ENCODE data around the gene CYTH2. TPM values are rescaled to one million over a fixed set of nuclear protein-coding genes. Genes with fewer than 3 reads are reported as not detected.
A peak's percentile ranks its signal among the peaks of the same experiment; 100 is the strongest.

CYTH2 gene
- total RNA-seq, 1 experiment from 2014 or later: 103 TPM

GRCh38 chr19:48502350-48503018 is 33.3 kb downstream of the CYTH2 start:
- no peak overlapping the region for H2BK12ac ChIP-seq (ENCODE audit: insufficient read length, low read depth, low read length)
- H3K27me3 Mint-ChIP-seq (ENCODE audit: low read depth): peaks cover 6% of the 10 kb centered on the region

More at GRCh38 chr19:48502350-48503018, 33.3 kb downstream of the CYTH2 start:
- H3K79me1 ChIP-seq (ENCODE audit: insufficient read depth, low read depth, low read length, poor library complexity, severe bottlenecking): no peaks in the 10 kb centered on the region
- no peak overlapping the region for H2AFZ ChIP-seq (ENCODE audit: low read length)
- H4K5ac ChIP-seq (ENCODE audit: insufficient read length, low read depth, low read length): no peak overlapping the region
- H3K23ac ChIP-seq (ENCODE audit: insufficient read length, low read depth, low read length): no peak overlapping the region
- H3K56ac ChIP-seq (ENCODE audit: insufficient read length, low read depth, low read length): no peak overlapping the region
- H3K4me2 ChIP-seq (ENCODE audit: insufficient read depth, insufficient read length, low read length): peak overlapping the region; percentile 63
- no peak overlapping the region for H2BK5ac ChIP-seq (ENCODE audit: insufficient read length, low read length)
- H3K18ac ChIP-seq (ENCODE audit: insufficient read length, low read depth, low read length): no peak overlapping the region
- no peaks in the 10 kb centered on the region for H3K4me1 ChIP-seq (ENCODE audit: insufficient read depth, low read length)
- no peak for TF ChIP-seq CTCF (conservative IDR thresholded peaks at IDR 0.05)
- H4K20me1 ChIP-seq (ENCODE audit: control insufficient read depth, insufficient read depth, insufficient read length): no peaks in the 10 kb centered on the region
- H3K27ac ChIP-seq (ENCODE audit: insufficient read length, low read depth, low read length): no peak overlapping the region
- peaks cover 12% of the 10 kb centered on the region for H3K23me2 ChIP-seq (ENCODE audit: insufficient read length, low read depth, low read length, poor library complexity, severe bottlenecking)
- H2AK5ac ChIP-seq (ENCODE audit: insufficient read length, low read length): no peak overlapping the region
- no peak for DNase-seq
- no peak overlapping the region for H3K4ac ChIP-seq (ENCODE audit: low read depth, low read length)
- H3K14ac ChIP-seq (ENCODE audit: insufficient read depth, low read length): no peak overlapping the region
- no peak overlapping the region for H3T11ph ChIP-seq (ENCODE audit: low read length)
- peak overlapping the region; percentile 40 to 64; a peak in 3 of 5 replicates for H3K4me3 Mint-ChIP-seq
- peaks cover 0 to 5% (median 0%) of the 10 kb centered on the region in 3 experiments; a peak in 4 of 7 replicates for H3K36me3 Mint-ChIP-seq (ENCODE audit: insufficient read depth in 1 of 3, low read depth in 3 of 3)
- no peak overlapping the region for H3K9ac ChIP-seq (ENCODE audit: extremely low read depth, insufficient read length, low read length)
- H2BK120ac ChIP-seq (ENCODE audit: low read depth, low read length, poor library complexity, severe bottlenecking): no peak overlapping the region
- H2BK20ac ChIP-seq (ENCODE audit: low read depth, low read length, poor library complexity, severe bottlenecking): no peak overlapping the region
- H4K8ac ChIP-seq (replicated peaks; ENCODE audit: insufficient read length, low read depth, low read length): no peak overlapping the region
- peak overlapping the region in 1 of 3 experiments; percentile 72; a peak in 1 of 7 replicates for H3K27ac Mint-ChIP-seq
- peaks cover 8 to 27% of the 10 kb centered on the region in 2 experiments for H3K4me1 Mint-ChIP-seq
- H3K9me3 ChIP-seq (ENCODE audit: control insufficient read depth, low read depth, low read length): no peaks in the 10 kb centered on the region
- H3K27me3 ChIP-seq (ENCODE audit: insufficient read depth, low read length): no peaks in the 10 kb centered on the region
- WGBS (ENCODE audit: extremely low coverage, insufficient read length, low lambda C conversion rate): no CpG with 5 or more reads among the region's 27 CpGs
- no peaks in the 10 kb centered on the region for H3K9me3 Mint-ChIP-seq
- no peak overlapping the region for H4K91ac ChIP-seq (ENCODE audit: insufficient read length, low read depth, low read length)
- H3K79me2 ChIP-seq (ENCODE audit: insufficient read depth, low read length): no peaks in the 10 kb centered on the region
- no peak overlapping the region for H2BK15ac ChIP-seq (ENCODE audit: low read depth, low read length)
